ENCODE results near the gene BUB1B. TPM values are rescaled to one million over a fixed set of nuclear protein-coding genes. Genes with fewer than 3 reads are reported as not detected.

Gene BUB1B
- total RNA-seq, 6 donors from 2014 or later, result 0.79 to 12.1 (median 2.7) TPM; not detected in 1

- ATAC-seq (ENCODE audit: low FRiP score in 2 of 2) (peak; percentile 62 to 65), DNase-seq (peak; percentile 83 to 88)
- H3K27me3 ChIP-seq, result no peaks in the 10 kb centered on the region
- 10 to 11% methylated on average over 17 to 29 of the region's 39 CpGs for WGBS, 2 donors
- H3K9me3 ChIP-seq, result no peaks in the 10 kb centered on the region
- H3K36me3 ChIP-seq, result no peaks in the 10 kb centered on the region
- no peak for TF ChIP-seq POLR2A (IDR thresholded peaks at IDR 0.05)
- no peak for TF ChIP-seq EP300 (IDR thresholded peaks at IDR 0.05)
- TF ChIP-seq CTCF (IDR thresholded peaks at IDR 0.05), result no peak
- TF ChIP-seq POLR2AphosphoS5 (IDR thresholded peaks at IDR 0.05), result no peak
- no peak within 1 kb of the TSS for H3K27ac ChIP-seq
- H3K4me3 ChIP-seq, result peak within 1 kb of the TSS in 3 of 4 donors; percentile 10 to 38 (median 37)
- peaks cover 8 to 16% (median 11%) of the 10 kb centered on the region in 4 donors for H3K4me1 ChIP-seq
Measured at GRCh38 chr15:40238532-40239403, 77.9 kb downstream of the BUB1B start, which contains the start of gene PAK6. Gene PAK6, plus strand, starts transcription at chr15:40239063. Its CDS starts 25,723 bp downstream, at chr15:40264786.

- peak overlapping the region in 3 of 4 donors; percentile 10 to 38 (median 37) for H3K4me3 ChIP-seq
- no peak overlapping the region for H3K27ac ChIP-seq
- no peak for TF ChIP-seq POLR2A (IDR thresholded peaks at IDR 0.05)
- no peak for TF ChIP-seq EP300 (IDR thresholded peaks at IDR 0.05)
- no peak for TF ChIP-seq CTCF (IDR thresholded peaks at IDR 0.05)
- TF ChIP-seq POLR2AphosphoS5 (IDR thresholded peaks at IDR 0.05), result no peak
Measured at GRCh38 chr15:40239404-40239692, 78.5 kb downstream of the BUB1B start.

GRCh38 chr15:40239693-40240618, 79.1 kb downstream of the BUB1B start:
- no peak overlapping the region for H3K27ac ChIP-seq
- WGBS, 2 donors, result 80 to 86% methylated on average over 10 to 19 of the region's 19 CpGs
- no peak for ATAC-seq (ENCODE audit: low FRiP score in 2 of 2)
- H3K4me3 ChIP-seq, result no peak overlapping the region
- no peaks in the 10 kb centered on the region for H3K9me3 ChIP-seq
- no peak for TF ChIP-seq CTCF (IDR thresholded peaks at IDR 0.05)
- TF ChIP-seq POLR2A (IDR thresholded peaks at IDR 0.05), result no peak
- no peak for TF ChIP-seq EP300 (IDR thresholded peaks at IDR 0.05)
- no peak for TF ChIP-seq POLR2AphosphoS5 (IDR thresholded peaks at IDR 0.05)
- H3K27me3 ChIP-seq, result no peaks in the 10 kb centered on the region
- H3K36me3 ChIP-seq, result no peaks in the 10 kb centered on the region
- H3K4me1 ChIP-seq, result peaks cover 9 to 12% (median 11%) of the 10 kb centered on the region in 4 donors
- DNase-seq, result no peak

More at GRCh38 chr15:40239404-40239692, 78.5 kb downstream of the BUB1B start:
- no peaks in the 10 kb centered on the region for H3K9me3 ChIP-seq
- no peak for DNase-seq
- H3K4me1 ChIP-seq, result peaks cover 8 to 16% (median 11%) of the 10 kb centered on the region in 4 donors
- 0 to 35% methylated on average over 1 to 5 of the region's 5 CpGs for WGBS, 2 donors
- H3K36me3 ChIP-seq, result no peaks in the 10 kb centered on the region
- no peak for ATAC-seq (ENCODE audit: low FRiP score in 2 of 2)
- H3K27me3 ChIP-seq, result no peaks in the 10 kb centered on the region

- Histone ChIP-seq H3K9me3 (no peaks in the 10 kb centered on the region), H3K36me3 (no peaks in the 10 kb centered on the region), H3K4me3 (no peak overlapping the region), H3K27me3 (no peaks in the 10 kb centered on the region), H3K4me1 (peaks cover 9 to 17% (median 11%) of the 10 kb centered on the region in 4 donors), H3K27ac (no peak overlapping the region)
- DNase-seq, result no peak
- no peak for TF ChIP-seq POLR2A (IDR thresholded peaks at IDR 0.05)
- TF ChIP-seq POLR2AphosphoS5 (IDR thresholded peaks at IDR 0.05), result no peak
- TF ChIP-seq CTCF (IDR thresholded peaks at IDR 0.05), result no peak
- TF ChIP-seq EP300 (IDR thresholded peaks at IDR 0.05), result no peak
- no peak for ATAC-seq (ENCODE audit: low FRiP score in 2 of 2)
- 86 to 87% methylated on average over 9 of the region's 10 CpGs for WGBS, 2 donors
Measured at GRCh38 chr15:40240619-40241221, 79.9 kb downstream of the BUB1B start.
